A673 (cell line): ENCODE results near the gene E2F1. TPM values are rescaled to one million over a fixed set of nuclear protein-coding genes. Genes with fewer than 3 reads are reported as not detected.

Experiments used
- BruUV-seq: library from RNA; stranded (reverse); fragments of 400-500 nt; replicated peaks from 2 replicates; lab custom pipeline; 2021; lab: Mats Ljungman, UMichigan
- CTCF ChIA-PET: fragments of 300-600 bp; sonication (Branson Sonifier 250); formaldehyde crosslinking; loops from one replicate; lab custom pipeline; 2022; ENCODE audit warnings: antibody characterized with exemption; lab: Charles Lee
- POLR2A ChIA-PET: fragments of 300-600 bp; sonication (Branson Sonifier 250); formaldehyde crosslinking; loops from one replicate; lab custom pipeline; 2022; ENCODE audit warnings: antibody characterized with exemption; ENCODE audit not compliant: low non-redundant PET; lab: Charles Lee
- DNase-seq: peaks from one replicate; pipeline ENCODE4 v3.0.0-alpha.2; 2015; ENCODE audit warnings: low spot score
- H3K27ac ChIP-seq: fragments of 200-600 bp; sonication (generic); 2 replicates; pipeline ENCODE4 v1.5.1; 2016; ENCODE audit warnings: mixed run types, low read depth, mild to moderate bottlenecking, mixed read lengths, antibody characterized with exemption, low read length; ENCODE audit not compliant: poor library complexity, severe bottlenecking
- H3K27me3 ChIP-seq: fragments of 200-600 bp; sonication (generic); replicated peaks from 2 replicates; pipeline ENCODE4 v1.6.1; 2017; ENCODE audit warnings: mixed run types, low read depth, mild to moderate bottlenecking, mixed read lengths, antibody characterized with exemption, low read length; ENCODE audit not compliant: insufficient read depth, poor library complexity
- H3K36me3 ChIP-seq: fragments of 200-600 bp; sonication (generic); 2 replicates; pipeline ENCODE4 v1.6.1; 2016; ENCODE audit warnings: mixed run types, mild to moderate bottlenecking, mixed read lengths, antibody characterized with exemption, low read length; ENCODE audit not compliant: insufficient read depth, poor library complexity, severe bottlenecking
- H3K4me1 ChIP-seq: fragments of 200-600 bp; sonication (generic); 2 replicates; pipeline ENCODE4 v1.6.1; 2017; ENCODE audit warnings: mixed run types, mild to moderate bottlenecking, mixed read lengths, antibody characterized with exemption, low read length; ENCODE audit not compliant: insufficient read depth, poor library complexity, severe bottlenecking
- H3K4me3 ChIP-seq: fragments of 200-600 bp; sonication (generic); 2 replicates; pipeline ENCODE4 v1.5.1; 2016; ENCODE audit warnings: low read depth, mixed run types, mild to moderate bottlenecking, mixed read lengths, low read length; ENCODE audit not compliant: poor library complexity, severe bottlenecking
- H3K9me3 ChIP-seq: fragments of 200-600 bp; sonication (generic); 2 replicates; pipeline ENCODE4 v1.6.1; 2016; ENCODE audit warnings: mixed run types, low read depth, mild to moderate bottlenecking, mixed read lengths, antibody characterized with exemption, low read length; ENCODE audit not compliant: poor library complexity, severe bottlenecking
- EZH2 ChIP-seq: fragments of 200-600 bp; sonication (generic); IDR thresholded peaks from 2 replicates; pipeline ENCODE4 v1.6.1; 2017; ENCODE audit warnings: borderline replicate concordance, low read depth, mild to moderate bottlenecking, mixed read lengths, antibody characterized with exemption, low read length; ENCODE audit not compliant: poor library complexity, severe bottlenecking
- intact Hi-C: fragments of 100-400 bp; cut with micrococcal nuclease; formaldehyde crosslinking; loops from one replicate; pipeline ENCODE4 v1.10.0; 2022; ENCODE audit not compliant: unreplicated experiment
- total RNA-seq: library from RNA; stranded (reverse); gene quantifications from 2 replicates; pipeline ENCODE4 v1.2.3, GENCODE V29; 2021
- TF ChIP-seq, protein P1 (sequence below): fragments of 300-800, 200-600 bp; sonication (generic); conservative IDR thresholded peaks from 2 replicates; pipeline ENCODE4 v1.5.1; 2017; ENCODE audit warnings: low read depth, mild to moderate bottlenecking, antibody characterized with exemption, low read length, moderate library complexity, mixed read lengths

E2F1 gene
- total RNA-seq, 1 experiment from 2014 or later: 86.0 TPM

DNA sequence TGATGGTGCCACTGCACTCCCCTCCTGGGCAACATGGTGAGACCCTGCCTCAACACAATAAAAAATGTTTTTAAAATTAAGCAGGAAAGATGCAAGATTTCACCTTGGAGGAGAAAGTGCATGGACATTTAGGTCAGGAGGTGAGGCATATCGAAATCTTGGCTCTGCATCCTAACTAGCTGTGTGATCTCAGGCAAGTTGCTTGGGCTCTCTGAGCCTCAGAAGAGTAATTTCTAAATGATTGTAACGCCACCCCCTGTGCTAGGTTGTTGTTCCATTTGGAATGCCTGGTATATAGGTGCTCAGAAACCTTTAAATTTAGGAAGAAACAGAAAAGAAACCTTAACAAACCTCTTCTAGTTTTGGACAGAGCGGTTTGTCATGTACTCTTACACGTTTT lies 60.0 kb downstream of the E2F1 start:
- no TSS peak for BruUV-seq
- no peak for DNase-seq
- no peaks in the 10 kb centered on the region for H3K9me3 ChIP-seq
- H3K4me1 ChIP-seq: peaks cover 5% of the 10 kb centered on the region
- H3K36me3 ChIP-seq: peaks cover 4% of the 10 kb centered on the region
- no peak overlapping the region for H3K27ac ChIP-seq
- no peaks in the 10 kb centered on the region for H3K27me3 ChIP-seq
- ChIA-PET POLR2A (no interaction called here), CTCF (no interaction called here)
- TF ChIP-seq EZH2: no peak
- TF ChIP-seq, protein P1, sequence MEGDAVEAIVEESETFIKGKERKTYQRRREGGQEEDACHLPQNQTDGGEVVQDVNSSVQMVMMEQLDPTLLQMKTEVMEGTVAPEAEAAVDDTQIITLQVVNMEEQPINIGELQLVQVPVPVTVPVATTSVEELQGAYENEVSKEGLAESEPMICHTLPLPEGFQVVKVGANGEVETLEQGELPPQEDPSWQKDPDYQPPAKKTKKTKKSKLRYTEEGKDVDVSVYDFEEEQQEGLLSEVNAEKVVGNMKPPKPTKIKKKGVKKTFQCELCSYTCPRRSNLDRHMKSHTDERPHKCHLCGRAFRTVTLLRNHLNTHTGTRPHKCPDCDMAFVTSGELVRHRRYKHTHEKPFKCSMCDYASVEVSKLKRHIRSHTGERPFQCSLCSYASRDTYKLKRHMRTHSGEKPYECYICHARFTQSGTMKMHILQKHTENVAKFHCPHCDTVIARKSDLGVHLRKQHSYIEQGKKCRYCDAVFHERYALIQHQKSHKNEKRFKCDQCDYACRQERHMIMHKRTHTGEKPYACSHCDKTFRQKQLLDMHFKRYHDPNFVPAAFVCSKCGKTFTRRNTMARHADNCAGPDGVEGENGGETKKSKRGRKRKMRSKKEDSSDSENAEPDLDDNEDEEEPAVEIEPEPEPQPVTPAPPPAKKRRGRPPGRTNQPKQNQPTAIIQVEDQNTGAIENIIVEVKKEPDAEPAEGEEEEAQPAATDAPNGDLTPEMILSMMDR: no peak
- no peak overlapping the region for H3K4me3 ChIP-seq
- intact Hi-C loops: no loop called here

Other genes starting within 250 kb of the E2F1 start
- gene SNTA1, start 242.6 kb downstream of the E2F1 start, total RNA-seq: 4.4 and 7.5 TPM in 2 replicates
- gene CBFA2T2, start 196.3 kb downstream of the E2F1 start, total RNA-seq: 13.1 and 15.2 TPM in 2 replicates
- gene C20orf144, start 24.1 kb downstream of the E2F1 start, total RNA-seq: 0.13 and 0.22 TPM in 2 replicates
- gene ACTL10, start 19.4 kb downstream of the E2F1 start, total RNA-seq: 0.39 and 0.47 TPM in 2 replicates
- 83.1 and 100 TPM in 2 replicates for gene NECAB3, start 12.0 kb downstream of the E2F1 start, total RNA-seq
- gene PXMP4, start 33.9 kb upstream of the E2F1 start, total RNA-seq: 7.5 and 9.7 TPM in 2 replicates
- 4.7 and 5.0 TPM in 2 replicates for gene ZNF341, start 45.6 kb upstream of the E2F1 start, total RNA-seq
- gene CHMP4B, start 125.0 kb upstream of the E2F1 start, total RNA-seq: 68.5 and 68.9 TPM in 2 replicates